HepG2 (cell line): ENCODE results near the gene LIPH. TPM values are rescaled to one million over a fixed set of nuclear protein-coding genes. Genes with fewer than 3 reads are reported as not detected.
A peak's percentile ranks its signal among the peaks of the same experiment; 100 is the strongest.

Source experiments
- ARNT ChIP-seq: fragments of 450-650 bp; IDR thresholded peaks from 2 replicates; pipeline ENCODE4 v1.6.1; 2017
- E2F1 ChIP-seq: sonication (generic); formaldehyde crosslinking; IDR thresholded peaks from 2 replicates; pipeline ENCODE4 v1.5.0; 2020; ENCODE audit warnings: missing genetic modification reagents
- HMG20B ChIP-seq: conservative IDR thresholded peaks from 2 replicates; pipeline ENCODE4 v1.6.1; 2016; ENCODE audit warnings: missing genetic modification reagents, missing compliant biosample characterization
- KLF16 ChIP-seq, 2 experiments: sonication (generic) in 1 of 2; formaldehyde crosslinking in 1 of 2; IDR thresholded peaks; 2 replicates each; pipeline versions ENCODE4 v1.6.1 to v1.8.0; 2016 to 2023; ENCODE audit warnings: missing genetic modification reagents in 2 of 2, missing compliant biosample characterization in 1 of 2
- POLR2G ChIP-seq: fragments of 200-400 bp; formaldehyde crosslinking; IDR thresholded peaks from 2 replicates; pipeline ENCODE4 v1.6.1; 2018; ENCODE audit warnings: mild to moderate bottlenecking, low read depth, low read length, moderate library complexity
- REST ChIP-seq, 2 experiments: IDR thresholded peaks; 2 replicates each; pipeline ENCODE4 v1.6.1; 2011 to 2012; ENCODE audit warnings: low read length in 2 of 2, borderline replicate concordance in 1 of 2, low read depth in 1 of 2, mild to moderate bottlenecking in 1 of 2, moderate library complexity in 1 of 2
- U2AF1 ChIP-seq: fragments of 200-400 bp; formaldehyde crosslinking; optimal IDR thresholded peaks from 2 replicates; pipeline ENCODE3; 2017; ENCODE audit warnings: mild to moderate bottlenecking, low read depth, low read length
- YEATS4 ChIP-seq: sonication (generic); formaldehyde crosslinking; IDR thresholded peaks from 2 replicates; pipeline ENCODE4 v1.4.0; 2020; ENCODE audit warnings: missing genetic modification reagents, borderline replicate concordance
- ZNF20 ChIP-seq: sonication (generic); formaldehyde crosslinking; IDR thresholded peaks from 2 replicates; pipeline ENCODE4 v1.4.0; 2020; ENCODE audit warnings: mild to moderate bottlenecking, moderate library complexity, missing genetic modification reagents
- ZNF253 ChIP-seq: sonication (generic); formaldehyde crosslinking; IDR thresholded peaks from 2 replicates; pipeline ENCODE4 v1.8.0; 2022; ENCODE audit warnings: mild to moderate bottlenecking, missing genetic modification reagents, borderline replicate concordance
- ZNF292 ChIP-seq: sonication (generic); formaldehyde crosslinking; IDR thresholded peaks from 2 replicates; pipeline ENCODE4 v1.8.1; 2022; ENCODE audit warnings: mild to moderate bottlenecking, low read depth, missing genetic modification reagents, borderline replicate concordance
- ZNF329 ChIP-seq: sonication (generic); formaldehyde crosslinking; IDR thresholded peaks from 2 replicates; pipeline ENCODE4 v1.9.0; 2021; ENCODE audit warnings: low read depth, mild to moderate bottlenecking, missing genetic modification reagents
- ZNF331 ChIP-seq: sonication (generic); formaldehyde crosslinking; IDR thresholded peaks from 2 replicates; pipeline ENCODE4 v1.4.0; 2020; ENCODE audit warnings: missing genetic modification reagents
- ZNF430 ChIP-seq: sonication (generic); formaldehyde crosslinking; IDR thresholded peaks from 2 replicates; pipeline ENCODE4 v1.9.0; 2021; ENCODE audit warnings: mild to moderate bottlenecking, missing genetic modification reagents
- ZNF431 ChIP-seq: sonication (generic); formaldehyde crosslinking; IDR thresholded peaks from 2 replicates; pipeline ENCODE4 v1.9.0; 2022; ENCODE audit warnings: missing genetic modification reagents, low read depth, mild to moderate bottlenecking, borderline replicate concordance
- ZNF547 ChIP-seq: sonication (generic); formaldehyde crosslinking; IDR thresholded peaks from 2 replicates; pipeline ENCODE4 v1.5.1; 2020; ENCODE audit warnings: mild to moderate bottlenecking, missing genetic modification reagents
- ZNF713 ChIP-seq: sonication (generic); formaldehyde crosslinking; IDR thresholded peaks from 2 replicates; pipeline ENCODE4 v1.4.0; 2020; ENCODE audit warnings: mild to moderate bottlenecking, missing genetic modification reagents
- ZNF749 ChIP-seq: sonication (generic); formaldehyde crosslinking; IDR thresholded peaks from 2 replicates; pipeline ENCODE4 v1.8.0; 2022; ENCODE audit warnings: mild to moderate bottlenecking, missing genetic modification reagents, moderate library complexity, borderline replicate concordance
- ZNF790 ChIP-seq: sonication (generic); formaldehyde crosslinking; IDR thresholded peaks from 2 replicates; pipeline ENCODE4 v1.8.0; 2022; ENCODE audit warnings: missing genetic modification reagents, mild to moderate bottlenecking, borderline replicate concordance
- polyA plus RNA-seq, 8 experiments: library from polyadenylated mRNA; depleted of rRNA in 3 of 8; stranded (reverse) in 7 of 8; unstranded in 1 of 8; fragments of >200 nt; fragmentation: Illumina TruSeq in 4 of 8; extraction: Trizol in 4 of 8; gene quantifications; 2 replicates each; pipeline versions ENCODE4 v1.2.1 to v1.2.3, GENCODE V29; 2011 to 2016; ENCODE audit warnings: low read depth in 4 of 8, missing spikeins in 1 of 8, mixed read lengths in 1 of 8; ENCODE audit not compliant: insufficient read depth in 1 of 8
- total RNA-seq, 5 experiments: library from RNA; depleted of rRNA; stranded (reverse); fragments of >200 nt; fragmentation: Illumina TruSeq; extraction: Trizol; gene quantifications; 2 replicates each; pipeline ENCODE4 v1.2.3, GENCODE V29; 2016; ENCODE audit warnings: low read depth in 1 of 5
- TF ChIP-seq, protein P1 (sequence below): sonication (generic); formaldehyde crosslinking; IDR thresholded peaks from 2 replicates; pipeline ENCODE4 v1.4.0; 2020; ENCODE audit warnings: missing genetic modification reagents, mild to moderate bottlenecking, borderline replicate concordance

The LIPH gene
- total and polyA plus RNA-seq, 2 of the 13 experiments (the other 11 are each of a cell fraction or from before 2014, with no cell fraction given) = 0.09 to 0.34 TPM

DNA sequence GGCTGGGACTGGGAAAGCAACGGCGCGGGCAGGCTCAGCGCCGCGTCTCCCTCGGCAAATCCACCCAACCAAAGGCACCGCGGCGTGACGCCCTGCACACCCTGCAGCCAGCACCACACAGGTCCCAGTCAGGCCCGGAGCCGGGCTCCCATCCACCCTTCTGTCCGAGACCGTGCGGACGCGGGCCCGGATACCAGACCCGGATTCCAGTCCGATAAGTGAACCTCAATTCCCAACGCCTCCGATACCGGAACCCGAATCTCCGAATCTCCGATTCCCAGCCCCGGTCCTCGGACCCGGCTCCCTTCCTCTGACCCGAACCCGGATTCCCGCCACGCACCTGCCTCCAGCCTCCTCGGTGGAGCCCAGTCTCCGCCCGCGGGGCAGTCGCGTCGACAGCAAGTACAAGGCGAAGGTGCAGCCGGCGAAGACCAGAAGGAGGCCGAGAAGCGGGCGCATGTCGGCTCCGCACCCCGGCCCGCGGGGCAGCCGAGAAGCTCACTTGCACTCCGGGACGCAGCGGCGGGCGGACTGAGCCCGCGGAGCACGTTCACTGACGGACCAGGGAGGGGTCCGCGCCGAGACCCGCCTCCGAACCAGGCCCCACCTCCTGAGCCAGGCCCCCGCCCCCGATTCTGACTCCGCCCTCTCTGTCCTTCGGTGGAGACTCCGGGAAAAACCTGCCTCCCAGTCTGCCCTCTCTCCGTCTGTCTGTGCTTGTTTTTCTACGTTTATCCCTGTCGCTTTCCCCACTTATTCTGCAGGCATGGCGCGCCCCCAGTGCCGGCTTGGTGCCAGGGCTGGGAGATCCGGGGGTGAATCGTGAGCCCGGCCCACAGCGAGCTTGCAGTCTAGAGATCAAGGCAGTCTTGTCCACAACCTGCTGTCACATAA lies 53.6 kb downstream of the LIPH start, which contains the start of gene TMEM41A (continued):
- TF ChIP-seq, protein P1, sequence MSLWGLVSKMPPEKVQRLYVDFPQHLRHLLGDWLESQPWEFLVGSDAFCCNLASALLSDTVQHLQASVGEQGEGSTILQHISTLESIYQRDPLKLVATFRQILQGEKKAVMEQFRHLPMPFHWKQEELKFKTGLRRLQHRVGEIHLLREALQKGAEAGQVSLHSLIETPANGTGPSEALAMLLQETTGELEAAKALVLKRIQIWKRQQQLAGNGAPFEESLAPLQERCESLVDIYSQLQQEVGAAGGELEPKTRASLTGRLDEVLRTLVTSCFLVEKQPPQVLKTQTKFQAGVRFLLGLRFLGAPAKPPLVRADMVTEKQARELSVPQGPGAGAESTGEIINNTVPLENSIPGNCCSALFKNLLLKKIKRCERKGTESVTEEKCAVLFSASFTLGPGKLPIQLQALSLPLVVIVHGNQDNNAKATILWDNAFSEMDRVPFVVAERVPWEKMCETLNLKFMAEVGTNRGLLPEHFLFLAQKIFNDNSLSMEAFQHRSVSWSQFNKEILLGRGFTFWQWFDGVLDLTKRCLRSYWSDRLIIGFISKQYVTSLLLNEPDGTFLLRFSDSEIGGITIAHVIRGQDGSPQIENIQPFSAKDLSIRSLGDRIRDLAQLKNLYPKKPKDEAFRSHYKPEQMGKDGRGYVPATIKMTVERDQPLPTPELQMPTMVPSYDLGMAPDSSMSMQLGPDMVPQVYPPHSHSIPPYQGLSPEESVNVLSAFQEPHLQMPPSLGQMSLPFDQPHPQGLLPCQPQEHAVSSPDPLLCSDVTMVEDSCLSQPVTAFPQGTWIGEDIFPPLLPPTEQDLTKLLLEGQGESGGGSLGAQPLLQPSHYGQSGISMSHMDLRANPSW (CRISPR knock-in tag) = 0 out of 2 replicates have a peak, but pooled peaks have one; percentile 64
- TF ChIP-seq HMG20B (CRISPR knock-in tag) = peak; percentile 69
- TF ChIP-seq POLR2G = peak; percentile 94
- TF ChIP-seq KLF16 (CRISPR knock-in tag; IDR thresholded peaks at IDR 0.05) = peak in 1 of 2 experiments; percentile 98; a peak in 2 of 4 replicates
- TF ChIP-seq U2AF1 = peak; percentile 95
- peak; percentile 83; the same call in 1 of the 2 replicates for TF ChIP-seq ZNF790 (CRISPR knock-in tag)
- no peak for TF ChIP-seq E2F1 (CRISPR knock-in tag)
- TF ChIP-seq ZNF431 (CRISPR knock-in tag) = no peak
- peak; percentile 99 for TF ChIP-seq ZNF547 (CRISPR knock-in tag)
- peak; percentile 84; the same call in 1 of the 2 replicates for TF ChIP-seq ZNF713 (CRISPR knock-in tag)
- TF ChIP-seq YEATS4 = peak; percentile 93
- no peak for TF ChIP-seq ARNT
- no peak for TF ChIP-seq ZNF253 (CRISPR knock-in tag)
- TF ChIP-seq REST (IDR thresholded peaks at IDR 0.05; ENCODE audit: borderline replicate concordance in 1 of 2, low read depth in 1 of 2, low read length in 2 of 2) = peak in 1 of 2 experiments; percentile 71; a peak in 1 of 4 replicates
- TF ChIP-seq ZNF749 (CRISPR knock-in tag) = no peak; the same call in 1 of the 2 replicates
- peak; percentile 75; the same call in 1 of the 2 replicates for TF ChIP-seq ZNF329 (CRISPR knock-in tag)
- TF ChIP-seq ZNF20 = no peak
- TF ChIP-seq ZNF292 (CRISPR knock-in tag) = peak; percentile 33; the same call in 1 of the 2 replicates
- TF ChIP-seq ZNF430 (CRISPR knock-in tag) = peak; percentile 94
- TF ChIP-seq ZNF331 (CRISPR knock-in tag) = peak; percentile 80
